HCT116 (cell line): ENCODE data around the gene LRG1. TPM values are rescaled to one million over a fixed set of nuclear protein-coding genes. Genes with fewer than 3 reads are reported as not detected.

Experiments used
- ATAC-seq: fragments of 200-7000 bp; cut with Tn5 transposase; 2 replicates; pipeline ENCODE4 v1.9.1; 2020; ENCODE audit warnings: mild to moderate bottlenecking, moderate library complexity
- BruUV-seq: library from RNA; stranded (reverse); fragments of 400-500 nt; replicated peaks from 2 replicates; lab custom pipeline; 2021; lab: Mats Ljungman, UMichigan
- CTCF ChIA-PET: fragments of 300-600 bp; sonication (Branson Sonifier 250); formaldehyde crosslinking; loops from one replicate; lab custom pipeline; 2021; ENCODE audit warnings: antibody characterized with exemption; lab: Charles Lee
- POLR2A ChIA-PET: fragments of 300-600, 350-600 bp; sonication (Branson Sonifier 250); formaldehyde crosslinking; loops from one replicate; lab custom pipeline; 2021; ENCODE audit warnings: antibody characterized with exemption; lab: Charles Lee
- RAD21 ChIA-PET, 2 experiments: fragments of 300-600 bp; sonication (Branson Sonifier 250); formaldehyde crosslinking; loops; one replicate each; lab custom pipeline; 2023; ENCODE audit warnings: low total read pairs in 2 of 2; ENCODE audit not compliant: uncharacterized antibody in 2 of 2, unreplicated experiment in 2 of 2, low non-redundant PET in 1 of 2; lab: Charles Lee
- DNase-seq: peaks from one replicate; pipeline ENCODE4 v3.0.0-alpha.2; 2010; ENCODE audit warnings: low read depth, low spot score
- H2AFZ ChIP-seq: fragments of 200-600 bp; shearing (Covaris generic), sonication (generic); 2 replicates; pipeline ENCODE4 v1.6.1; 2017; ENCODE audit warnings: low read depth, mixed run types, mixed read lengths, antibody characterized with exemption, low read length; ENCODE audit not compliant: poor library complexity, severe bottlenecking
- H3K27ac ChIP-seq: 2 replicates; pipeline ENCODE4 v1.5.1; 2012; ENCODE audit warnings: low read depth, low read length
- H3K27me3 ChIP-seq: fragments of 200-600 bp; sonication (generic); 2 replicates; pipeline ENCODE4 v1.6.1; 2016; ENCODE audit warnings: mixed run types, low read length, mixed read lengths; ENCODE audit not compliant: insufficient read depth
- H3K36me3 ChIP-seq, 2 experiments: fragments of 200-500 bp in 1 of 2; fragments of 200-600 bp in 1 of 2; sonication (Bioruptor generic) in 1 of 2; sonication (generic) in 1 of 2; 2 replicates each; pipeline versions ENCODE4 v1.5.1 to v1.6.1; 2014 to 2016; ENCODE audit warnings: low read length in 2 of 2, inconsistent platforms in 1 of 2, mixed read lengths in 1 of 2, mixed run types in 1 of 2; ENCODE audit not compliant: insufficient read depth in 2 of 2, control insufficient read depth in 1 of 2
- H3K4me1 ChIP-seq, 2 experiments: fragments of 200-600 bp in 1 of 2; sonication (generic) in 1 of 2; 2 replicates each; pipeline versions ENCODE4 v1.5.1 to v1.6.1; 2012 to 2017; ENCODE audit warnings: low read length in 2 of 2, inconsistent platforms in 1 of 2, mild to moderate bottlenecking in 1 of 2, mixed read lengths in 1 of 2, mixed run types in 1 of 2, moderate library complexity in 1 of 2; ENCODE audit not compliant: insufficient read depth in 2 of 2, control insufficient read depth in 1 of 2
- H3K4me2 ChIP-seq: fragments of 200-600 bp; sonication (generic); 2 replicates; pipeline ENCODE4 v1.6.1; 2017; ENCODE audit warnings: mixed run types, low read length, mixed read lengths
- H3K4me3 ChIP-seq, 2 experiments: fragments of 200-600 bp in 1 of 2; sonication (generic) in 1 of 2; replicated peaks in 1 of 2; 2 replicates each; pipeline ENCODE4 v1.5.1; 2011 to 2016; ENCODE audit warnings: low read length in 2 of 2, control low read depth in 1 of 2, low read depth in 1 of 2, mild to moderate bottlenecking in 1 of 2, mixed read lengths in 1 of 2, mixed run types in 1 of 2
- H3K79me2 ChIP-seq: fragments of 200-600 bp; sonication (generic); 2 replicates; pipeline ENCODE4 v1.6.1; 2017; ENCODE audit warnings: mild to moderate bottlenecking, mixed run types, low read length, moderate library complexity, mixed read lengths; ENCODE audit not compliant: insufficient read depth
- H3K9ac ChIP-seq: fragments of 200-600 bp; sonication (generic); 2 replicates; pipeline ENCODE4 v1.6.1; 2016; ENCODE audit warnings: low read length, mixed read lengths
- H3K9me2 ChIP-seq: fragments of 200-600 bp; sonication (generic), shearing (Covaris generic); 2 replicates; pipeline ENCODE4 v1.6.1; 2017; ENCODE audit warnings: mixed run types, mild to moderate bottlenecking, moderate library complexity; ENCODE audit not compliant: insufficient read depth
- H3K9me3 ChIP-seq, 2 experiments: fragments of 200-500 bp in 1 of 2; fragments of 200-600 bp in 1 of 2; sonication (Bioruptor generic) in 1 of 2; sonication (generic) in 1 of 2; 2 replicates each; pipeline ENCODE4 v1.6.1; 2014 to 2017; ENCODE audit warnings: low read length in 2 of 2, mixed read lengths in 2 of 2, inconsistent platforms in 1 of 2, low read depth in 1 of 2, mild to moderate bottlenecking in 1 of 2, mixed run types in 1 of 2, moderate library complexity in 1 of 2; ENCODE audit not compliant: control insufficient read depth in 1 of 2, insufficient read depth in 1 of 2
- H4K20me1 ChIP-seq: fragments of 200-600 bp; sonication (generic), shearing (Covaris generic); 2 replicates; pipeline ENCODE4 v1.6.1; 2017; ENCODE audit warnings: mixed run types, mild to moderate bottlenecking, moderate library complexity; ENCODE audit not compliant: insufficient read depth
- ATF3 ChIP-seq: IDR thresholded peaks from 2 replicates; pipeline ENCODE4 v1.6.1; 2012
- CTCF ChIP-seq, 3 experiments: fragments of 200-600 bp in 1 of 3; sonication (generic) in 1 of 3; IDR thresholded peaks in 2 of 3; conservative IDR thresholded peaks in 1 of 3; 2 replicates each; pipeline ENCODE4 v1.5.1; 2012 to 2017; ENCODE audit warnings: low read depth in 2 of 3, low read length in 2 of 3, antibody characterized with exemption in 1 of 3, borderline replicate concordance in 1 of 3, control low read depth in 1 of 3, mild to moderate bottlenecking in 1 of 3, mixed read lengths in 1 of 3, mixed run types in 1 of 3, moderate library complexity in 1 of 3; ENCODE audit not compliant: insufficient read depth in 1 of 3
- FOSL1 ChIP-seq: IDR thresholded peaks from 2 replicates; pipeline ENCODE4 v1.6.1; 2012; ENCODE audit warnings: low read depth
- MAX ChIP-seq: IDR thresholded peaks from 2 replicates; pipeline ENCODE4 v1.6.1; 2012
- POLR2AphosphoS5 ChIP-seq: IDR thresholded peaks from 2 replicates; pipeline ENCODE4 v1.6.1; 2011; ENCODE audit warnings: mild to moderate bottlenecking, low read depth, low read length, moderate library complexity
- SIN3A ChIP-seq: IDR thresholded peaks from 2 replicates; pipeline ENCODE4 v1.6.1; 2012; ENCODE audit warnings: low read depth
- ZFX ChIP-seq: fragments of 450-650 bp; IDR thresholded peaks from 2 replicates; pipeline ENCODE4 v1.6.1; 2017
- intact Hi-C: fragments of 100-400 bp; cut with micrococcal nuclease; formaldehyde crosslinking; loops from 2 replicates; pipeline ENCODE4 v1.10.0; 2022
- total RNA-seq: library from RNA; stranded (reverse); gene quantifications from one replicate; pipeline ENCODE4 v1.2.1, GENCODE V29; 2021; ENCODE audit not compliant: unreplicated experiment

The LRG1 gene
- total RNA-seq, 1 experiment from 2014 or later = 1.3 TPM

GRCh38 chr19:4580961-4581665 lies 41.3 kb upstream of the LRG1 start:
- peak; percentile 23; the same call in 1 of the 2 replicates for ATAC-seq
- 0 out of 2 replicates have a peak, but pooled peaks have one; percentile 26 for TF ChIP-seq ZFX
- TF ChIP-seq ATF3 = no peak
- H4K20me1 ChIP-seq = no peaks in the 10 kb centered on the region
- BruUV-seq = no TSS peak
- no peak overlapping the region for H2AFZ ChIP-seq
- peak overlapping the region; percentile 74 for H3K4me2 ChIP-seq
- RAD21 ChIA-PET = no interaction called here
- no peak for DNase-seq
- H3K9me2 ChIP-seq = no peaks in the 10 kb centered on the region
- peak overlapping the region; percentile 75 for H3K9ac ChIP-seq
- H3K9me3 ChIP-seq = no peaks in the 10 kb centered on the region
- no peaks in the 10 kb centered on the region for H3K36me3 ChIP-seq
- peaks cover 20% of the 10 kb centered on the region for H3K79me2 ChIP-seq
- peak overlapping the region; percentile 60 for H3K27ac ChIP-seq
- H3K4me1 ChIP-seq = peaks cover 33 to 70% of the 10 kb centered on the region in 2 experiments
- CTCF ChIA-PET = no interaction called here
- intact Hi-C loops = no loop called here
- H3K27me3 ChIP-seq = no peaks in the 10 kb centered on the region
- POLR2A ChIA-PET = interaction anchor here (1.2 kb wide), 1 partner anchor 11 kb away, joined by 3 read pairs; no protein-coding TSS in a partner anchor
- peak overlapping the region; percentile 75 to 78 for H3K4me3 ChIP-seq

GRCh38 chr19:4580021-4580901 lies 40.4 kb upstream of the LRG1 start:
- no peak for TF ChIP-seq POLR2AphosphoS5
- TF ChIP-seq MAX = no peak; the same call in 1 of the 2 replicates
- no peak for TF ChIP-seq FOSL1
- TF ChIP-seq CTCF (IDR thresholded peaks at IDR 0.05 in 2 of 3, conservative IDR thresholded peaks at IDR 0.05 in 1 of 3; ENCODE audit: borderline replicate concordance in 1 of 3, insufficient read depth in 1 of 3, low read depth in 2 of 3, low read length in 2 of 3) = peak in 2 of 3 experiments; percentile 46 to 52; a peak in 5 of 6 replicates
- no peak for TF ChIP-seq SIN3A
- Histone ChIP-seq H2AFZ (no peak overlapping the region), H3K27ac (peak overlapping the region; percentile 60; the same call in 1 of the 2 replicates), H3K4me2 (peak overlapping the region; percentile 74), H3K9me2 (no peaks in the 10 kb centered on the region), H4K20me1 (no peaks in the 10 kb centered on the region), H3K27me3 (no peaks in the 10 kb centered on the region), H3K79me2 (peaks cover 20% of the 10 kb centered on the region), H3K9me3 (no peaks in the 10 kb centered on the region), H3K4me1 (peaks cover 40 to 79% of the 10 kb centered on the region in 2 experiments), H3K9ac (peak overlapping the region; percentile 75), H3K36me3 (no peaks in the 10 kb centered on the region), H3K4me3 (peak overlapping the region; percentile 75 to 78)
- ChIA-PET POLR2A (interaction anchor here (1.2 kb wide), 1 partner anchor 12 kb away, joined by 3 read pairs; no protein-coding TSS in a partner anchor), RAD21 (interaction anchor here in 1 of 2 experiments (1.0 kb wide), 1 partner anchor 18 kb away, joined by 3 read pairs; no protein-coding TSS in a partner anchor), CTCF (no interaction called here)
- intact Hi-C loops = no loop called here
- ATAC-seq = peak; percentile 18; the same call in 1 of the 2 replicates
- no TSS peak for BruUV-seq
- DNase-seq = no peak
